ENCODE data around the gene TACC2.

TACC2 gene

DNA sequence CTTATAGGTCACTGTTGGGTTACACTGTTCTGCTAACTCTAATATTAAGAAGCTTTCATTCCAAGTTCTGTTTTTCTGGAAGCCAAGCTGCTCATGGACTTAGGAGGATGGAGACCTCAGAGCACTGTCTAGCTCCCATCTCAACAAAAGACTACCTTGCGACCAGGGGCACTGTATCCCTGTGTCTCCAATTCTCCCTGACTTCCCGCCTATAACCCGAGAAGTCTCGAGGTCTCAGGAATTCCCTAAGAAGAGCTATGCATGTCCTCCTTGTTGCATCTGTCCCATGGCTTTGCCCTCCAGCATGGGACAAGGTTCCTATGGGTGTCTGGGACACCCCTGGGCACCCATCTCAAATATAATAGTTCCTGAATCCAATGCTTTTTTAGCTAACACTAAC lies 313.4 kb downstream of the TACC2 start:
- no peak for DNase-seq

DNA sequence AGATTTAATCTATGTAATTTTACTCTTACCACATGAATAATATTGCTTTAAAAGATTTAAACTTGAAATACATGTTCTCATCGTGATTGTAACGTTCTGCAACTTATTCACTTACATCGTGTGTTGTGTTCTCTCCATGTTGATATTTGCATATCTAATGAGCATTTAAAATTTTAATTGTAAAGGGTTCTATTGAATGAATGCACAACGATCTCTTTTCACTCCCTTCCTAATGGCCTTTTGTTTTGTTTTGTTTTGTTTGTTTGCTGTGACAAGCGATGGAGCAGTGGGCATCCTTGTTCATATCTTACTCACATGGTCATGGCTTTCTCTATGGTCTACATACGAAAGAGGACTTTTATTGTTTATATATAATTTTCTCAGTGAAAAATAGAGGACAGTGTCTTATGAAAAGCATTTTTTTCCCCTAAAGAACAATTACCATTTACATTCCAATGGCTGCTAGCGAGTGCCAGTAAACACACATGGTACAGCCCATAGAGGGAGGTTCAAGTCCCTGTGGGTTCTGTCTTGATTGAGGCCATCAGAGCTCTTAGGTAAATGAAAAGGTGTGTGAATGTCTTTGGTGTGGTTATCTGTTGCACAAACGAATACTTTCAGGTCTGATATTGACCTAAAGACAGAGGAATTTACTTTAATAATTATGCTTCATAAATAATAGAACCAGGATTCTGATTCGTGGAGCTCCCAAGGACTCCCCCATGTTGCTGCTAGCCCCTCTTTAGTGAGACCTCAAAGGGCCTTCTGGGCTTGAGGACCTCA lies 314.5 kb downstream of the TACC2 start:
- no peak for DNase-seq

Measured in NCI-H1105 (cell line).